Measurements from ENCODE around the gene COX8A. TPM values are rescaled to one million over a fixed set of nuclear protein-coding genes. Genes with fewer than 3 reads are reported as not detected.
A peak's percentile ranks its signal among the peaks of the same experiment; 100 is the strongest.

The COX8A gene
- total and polyA plus RNA-seq, 2 of the 13 experiments (the other 11 are each of a cell fraction or from before 2014, with no cell fraction given) = 202 to 406 TPM

DNA sequence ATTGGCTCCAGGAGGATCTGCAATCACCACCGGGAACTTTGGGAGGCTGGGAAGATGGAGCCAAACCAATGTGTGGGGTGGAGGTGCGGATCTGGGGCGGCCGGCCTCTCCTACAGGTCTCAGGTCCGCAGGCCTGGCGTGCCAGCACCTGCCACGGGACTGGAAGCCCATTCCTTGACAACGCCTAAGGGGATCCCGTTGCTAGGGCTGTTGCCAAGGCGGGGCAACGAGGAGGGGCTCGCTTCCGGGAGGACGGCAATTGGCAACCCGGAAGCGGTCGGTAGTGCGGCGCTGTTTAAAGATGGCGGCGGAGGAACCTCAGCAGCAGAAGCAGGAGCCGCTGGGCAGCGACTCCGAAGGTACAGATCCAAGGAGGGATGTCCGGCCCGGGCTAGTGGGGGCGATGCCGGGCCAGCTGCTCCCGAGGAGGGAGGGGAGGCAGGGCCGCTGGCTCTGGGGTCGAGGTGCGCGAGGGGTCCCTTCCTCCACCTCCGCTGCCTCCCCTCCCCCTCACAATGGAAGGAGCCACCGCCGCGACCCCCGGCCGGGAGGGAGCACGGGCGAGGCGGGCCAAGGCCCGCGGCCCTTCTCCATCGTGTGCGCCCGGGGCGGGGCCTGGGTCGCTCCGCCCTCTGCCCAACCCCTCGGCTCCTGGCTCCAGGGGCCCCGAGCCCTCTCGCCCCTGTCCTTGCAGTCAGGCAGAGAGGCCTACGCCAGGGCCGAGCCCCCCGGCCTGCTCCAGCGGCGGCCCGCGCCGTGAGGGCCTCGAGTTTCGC is 11.9 kb downstream of the COX8A start, which contains the start of gene OTUB1 (continued):
- TF ChIP-seq FUBP1 (CRISPR knock-in tag; IDR thresholded peaks at IDR 0.05; ENCODE audit: borderline replicate concordance) (no peak), PPARG (CRISPR knock-in tag; conservative IDR thresholded peaks at IDR 0.05) (0 out of 2 replicates have a peak, but pooled peaks have one; percentile 26), ZNF354B (CRISPR knock-in tag; IDR thresholded peaks at IDR 0.05) (no peak), JUNB (CRISPR knock-in tag; IDR thresholded peaks at IDR 0.05; ENCODE audit: borderline replicate concordance) (no peak), ESRRA (CRISPR knock-in tag; IDR thresholded peaks at IDR 0.05; ENCODE audit: low read depth) (no peak; the same call in 1 of the 2 replicates), SRY (CRISPR knock-in tag; IDR thresholded peaks at IDR 0.05) (peak; percentile 70), ZSCAN12 (CRISPR knock-in tag; IDR thresholded peaks at IDR 0.05) (no peak), PHF20 (CRISPR knock-in tag; IDR thresholded peaks at IDR 0.05) (peak; percentile 86), SOX5 (CRISPR knock-in tag; IDR thresholded peaks at IDR 0.05; ENCODE audit: borderline replicate concordance) (no peak), HOXA3 (CRISPR knock-in tag; IDR thresholded peaks at IDR 0.05) (peak; percentile 87), MTA1 (CRISPR knock-in tag; IDR thresholded peaks at IDR 0.05; ENCODE audit: borderline replicate concordance) (peak; percentile 71; the same call in 1 of the 2 replicates)
- TF ChIP-seq, protein P1, sequence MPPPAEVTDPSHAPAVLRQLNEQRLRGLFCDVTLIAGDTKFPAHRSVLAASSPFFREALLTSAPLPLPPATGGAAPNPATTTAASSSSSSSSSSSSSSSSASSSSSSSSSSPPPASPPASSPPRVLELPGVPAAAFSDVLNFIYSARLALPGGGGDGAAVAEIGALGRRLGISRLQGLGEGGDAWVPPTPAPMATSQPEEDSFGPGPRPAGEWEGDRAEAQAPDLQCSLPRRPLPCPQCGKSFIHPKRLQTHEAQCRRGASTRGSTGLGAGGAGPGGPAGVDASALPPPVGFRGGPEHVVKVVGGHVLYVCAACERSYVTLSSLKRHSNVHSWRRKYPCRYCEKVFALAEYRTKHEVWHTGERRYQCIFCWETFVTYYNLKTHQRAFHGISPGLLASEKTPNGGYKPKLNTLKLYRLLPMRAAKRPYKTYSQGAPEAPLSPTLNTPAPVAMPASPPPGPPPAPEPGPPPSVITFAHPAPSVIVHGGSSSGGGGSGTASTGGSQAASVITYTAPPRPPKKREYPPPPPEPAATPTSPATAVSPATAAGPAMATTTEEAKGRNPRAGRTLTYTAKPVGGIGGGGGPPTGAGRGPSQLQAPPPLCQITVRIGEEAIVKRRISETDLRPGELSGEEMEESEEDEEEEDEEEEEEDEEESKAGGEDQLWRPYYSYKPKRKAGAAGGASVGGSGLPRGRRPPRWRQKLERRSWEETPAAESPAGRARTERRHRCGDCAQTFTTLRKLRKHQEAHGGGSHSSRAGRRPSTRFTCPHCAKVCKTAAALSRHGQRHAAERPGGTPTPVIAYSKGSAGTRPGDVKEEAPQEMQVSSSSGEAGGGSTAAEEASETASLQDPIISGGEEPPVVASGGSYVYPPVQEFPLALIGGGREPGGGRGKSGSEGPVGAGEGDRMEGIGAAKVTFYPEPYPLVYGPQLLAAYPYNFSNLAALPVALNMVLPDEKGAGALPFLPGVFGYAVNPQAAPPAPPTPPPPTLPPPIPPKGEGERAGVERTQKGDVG (CRISPR knock-in tag; IDR thresholded peaks at IDR 0.05; ENCODE audit: borderline replicate concordance) = no peak
- TF ChIP-seq, protein P2, sequence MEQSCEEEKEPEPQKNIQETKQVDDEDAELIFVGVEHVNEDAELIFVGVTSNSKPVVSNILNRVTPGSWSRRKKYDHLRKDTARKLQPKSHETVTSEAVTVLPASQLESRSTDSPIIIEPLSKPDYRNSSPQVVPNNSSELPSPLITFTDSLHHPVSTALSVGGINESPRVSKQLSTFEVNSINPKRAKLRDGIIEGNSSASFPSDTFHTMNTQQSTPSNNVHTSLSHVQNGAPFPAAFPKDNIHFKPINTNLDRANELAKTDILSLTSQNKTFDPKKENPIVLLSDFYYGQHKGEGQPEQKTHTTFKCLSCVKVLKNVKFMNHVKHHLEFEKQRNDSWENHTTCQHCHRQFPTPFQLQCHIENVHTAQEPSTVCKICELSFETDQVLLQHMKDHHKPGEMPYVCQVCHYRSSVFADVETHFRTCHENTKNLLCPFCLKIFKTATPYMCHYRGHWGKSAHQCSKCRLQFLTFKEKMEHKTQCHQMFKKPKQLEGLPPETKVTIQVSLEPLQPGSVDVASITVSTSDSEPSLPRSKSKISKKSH (CRISPR knock-in tag; IDR thresholded peaks at IDR 0.05; ENCODE audit: borderline replicate concordance) = no peak; the same call in 1 of the 2 replicates
- TF ChIP-seq, protein P3, sequence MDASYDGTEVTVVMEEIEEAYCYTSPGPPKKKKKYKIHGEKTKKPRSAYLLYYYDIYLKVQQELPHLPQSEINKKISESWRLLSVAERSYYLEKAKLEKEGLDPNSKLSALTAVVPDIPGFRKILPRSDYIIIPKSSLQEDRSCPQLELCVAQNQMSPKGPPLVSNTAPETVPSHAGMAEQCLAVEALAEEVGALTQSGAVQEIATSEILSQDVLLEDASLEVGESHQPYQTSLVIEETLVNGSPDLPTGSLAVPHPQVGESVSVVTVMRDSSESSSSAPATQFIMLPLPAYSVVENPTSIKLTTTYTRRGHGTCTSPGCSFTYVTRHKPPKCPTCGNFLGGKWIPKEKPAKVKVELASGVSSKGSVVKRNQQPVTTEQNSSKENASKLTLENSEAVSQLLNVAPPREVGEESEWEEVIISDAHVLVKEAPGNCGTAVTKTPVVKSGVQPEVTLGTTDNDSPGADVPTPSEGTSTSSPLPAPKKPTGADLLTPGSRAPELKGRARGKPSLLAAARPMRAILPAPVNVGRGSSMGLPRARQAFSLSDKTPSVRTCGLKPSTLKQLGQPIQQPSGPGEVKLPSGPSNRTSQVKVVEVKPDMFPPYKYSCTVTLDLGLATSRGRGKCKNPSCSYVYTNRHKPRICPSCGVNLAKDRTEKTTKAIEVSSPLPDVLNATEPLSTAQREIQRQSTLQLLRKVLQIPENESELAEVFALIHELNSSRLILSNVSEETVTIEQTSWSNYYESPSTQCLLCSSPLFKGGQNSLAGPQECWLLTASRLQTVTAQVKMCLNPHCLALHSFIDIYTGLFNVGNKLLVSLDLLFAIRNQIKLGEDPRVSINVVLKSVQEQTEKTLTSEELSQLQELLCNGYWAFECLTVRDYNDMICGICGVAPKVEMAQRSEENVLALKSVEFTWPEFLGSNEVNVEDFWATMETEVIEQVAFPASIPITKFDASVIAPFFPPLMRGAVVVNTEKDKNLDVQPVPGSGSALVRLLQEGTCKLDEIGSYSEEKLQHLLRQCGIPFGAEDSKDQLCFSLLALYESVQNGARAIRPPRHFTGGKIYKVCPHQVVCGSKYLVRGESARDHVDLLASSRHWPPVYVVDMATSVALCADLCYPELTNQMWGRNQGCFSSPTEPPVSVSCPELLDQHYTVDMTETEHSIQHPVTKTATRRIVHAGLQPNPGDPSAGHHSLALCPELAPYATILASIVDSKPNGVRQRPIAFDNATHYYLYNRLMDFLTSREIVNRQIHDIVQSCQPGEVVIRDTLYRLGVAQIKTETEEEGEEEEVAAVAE (CRISPR knock-in tag; IDR thresholded peaks at IDR 0.05; ENCODE audit: borderline replicate concordance) = peak; percentile 59; the same call in 1 of the 2 replicates

All from HepG2 (cell line).